AG09309 (cell line): ENCODE data around the gene TNFAIP8L1.

Source experiments
- DNase-seq: peaks from one replicate; pipeline ENCODE4 v3.0.0-alpha.2; 2010; ENCODE audit warnings: low read depth
- H3K4me3 ChIP-seq: 2 replicates; pipeline ENCODE4 v1.5.1; 2011; ENCODE audit warnings: mild to moderate bottlenecking, low read depth, low read length, moderate library complexity; ENCODE audit not compliant: control insufficient read depth
- CTCF ChIP-seq: IDR thresholded peaks from 2 replicates; pipeline ENCODE4 v1.5.1; 2011; ENCODE audit warnings: mild to moderate bottlenecking, low read depth, low read length, inconsistent platforms; ENCODE audit not compliant: insufficient read depth, control insufficient read depth; ENCODE audit errors: missing control alignments

Gene TNFAIP8L1

DNA sequence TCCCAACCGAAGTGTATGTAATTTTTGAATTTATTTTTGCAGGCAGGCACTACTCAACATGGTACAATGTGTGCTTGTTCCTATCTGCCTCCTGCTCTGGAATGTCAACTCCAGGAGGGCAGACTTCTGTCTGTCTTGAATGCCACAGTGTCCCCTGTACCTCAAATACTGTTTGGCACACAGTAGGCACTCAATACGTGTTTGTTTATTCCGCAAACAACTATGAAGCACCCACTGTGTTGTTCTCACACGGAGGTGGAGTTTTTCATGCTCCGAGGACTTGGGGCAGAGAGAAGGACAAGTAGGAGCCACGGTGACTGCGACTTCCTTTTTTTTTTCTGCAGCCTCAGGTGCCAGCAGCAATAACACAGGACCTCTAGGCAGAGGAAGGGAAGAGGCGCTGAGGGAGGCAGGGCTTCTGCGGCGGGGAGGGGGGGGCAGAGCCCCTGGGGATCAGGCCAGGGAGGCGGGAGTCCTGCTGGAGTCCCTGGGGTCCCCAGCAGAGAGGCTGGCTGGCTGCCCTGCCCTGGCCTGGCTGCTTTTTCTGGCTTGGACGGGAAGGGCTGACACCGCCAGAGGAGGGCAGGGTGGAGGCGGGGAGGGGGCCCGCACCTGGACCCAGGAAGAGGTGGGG, 29.3 kb upstream of the TNFAIP8L1 start:
- DNase-seq = no peak
- no peak overlapping the region for H3K4me3 ChIP-seq
- TF ChIP-seq CTCF = no peak

- no peak overlapping the region for H3K4me3 ChIP-seq
- TF ChIP-seq CTCF = no peak
- DNase-seq = no peak
Measured at GRCh38 chr19:4613254-4613751, 26.0 kb upstream of the TNFAIP8L1 start.

- no peak for TF ChIP-seq CTCF
- DNase-seq = no peak
- no peak overlapping the region for H3K4me3 ChIP-seq
Measured at GRCh38 chr19:4618019-4618418, 21.3 kb upstream of the TNFAIP8L1 start.

DNA sequence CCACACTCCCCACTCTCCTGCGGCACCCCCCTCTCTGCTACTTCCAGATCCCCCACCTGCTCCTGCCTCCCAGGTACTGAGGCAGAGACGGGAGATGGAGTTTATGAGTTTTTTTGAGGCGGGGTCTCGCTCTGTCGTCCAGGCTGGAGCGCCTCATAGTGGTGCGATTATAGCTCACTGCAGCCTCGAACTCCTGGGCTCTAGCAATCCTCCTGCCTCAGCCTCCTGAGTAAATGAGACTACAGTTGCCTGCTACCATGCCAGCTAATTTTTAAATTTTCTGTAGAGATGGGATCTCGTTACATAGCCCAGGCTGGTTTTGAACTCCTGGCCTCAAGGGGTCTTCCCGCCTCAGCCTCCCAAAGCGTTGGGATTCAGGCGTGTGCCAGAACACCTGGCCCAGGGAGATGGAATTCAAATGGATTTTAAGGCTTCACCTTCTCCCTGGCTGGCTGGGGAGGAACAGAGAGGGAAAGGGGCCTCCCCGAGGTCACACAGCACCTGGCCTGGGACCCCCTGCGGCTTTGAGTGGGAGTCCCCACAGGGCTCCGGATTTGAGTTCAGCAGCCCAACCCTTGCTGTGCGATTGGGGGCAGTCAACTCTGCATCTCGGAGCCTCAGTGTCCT, 19.5 kb upstream of the TNFAIP8L1 start:
- no peak overlapping the region for H3K4me3 ChIP-seq
- DNase-seq = no peak
- no peak for TF ChIP-seq CTCF

GRCh38 chr19:4620675-4621074, 18.6 kb upstream of the TNFAIP8L1 start:
- no peak for TF ChIP-seq CTCF
- H3K4me3 ChIP-seq = no peak overlapping the region
- DNase-seq = no peak

GRCh38 chr19:4622695-4623421, 16.5 kb upstream of the TNFAIP8L1 start:
- H3K4me3 ChIP-seq = no peak overlapping the region
- TF ChIP-seq CTCF = no peak
- DNase-seq = no peak
